ENCODE results near the gene ZNF217. TPM values are rescaled to one million over a fixed set of nuclear protein-coding genes. Genes with fewer than 3 reads are reported as not detected.
"Not testable (repeated sequence)": the region's sequence is repeated elsewhere in the genome, so short reads cannot be mapped to it uniquely, and the experiment has no call there.

Gene ZNF217
- total RNA-seq, 1 experiment from 2014 or later, result 33.8 TPM

GRCh38 chr20:53625311-53626129 is 31.9 kb upstream of the ZNF217 start:
- H2AFZ ChIP-seq (ENCODE audit: low read depth, low read length, poor library complexity, severe bottlenecking), result no peak overlapping the region
- H3K4me3 ChIP-seq (replicated peaks in 1 of 2; ENCODE audit: low read depth in 1 of 2, low read length in 2 of 2), result no peak overlapping the region
- H3K4me1 ChIP-seq (ENCODE audit: control insufficient read depth in 1 of 2, insufficient read depth in 2 of 2, low read length in 2 of 2), result peaks cover 40 to 41% of the 10 kb centered on the region in 2 experiments
- no peaks in the 10 kb centered on the region for H3K27me3 ChIP-seq (ENCODE audit: insufficient read depth, low read length)
- no peak for DNase-seq (ENCODE audit: low read depth, low spot score)
- H3K9me3 ChIP-seq (ENCODE audit: control insufficient read depth in 1 of 2, insufficient read depth in 1 of 2, low read depth in 1 of 2, low read length in 2 of 2), result no peaks in the 10 kb centered on the region
- no peak overlapping the region for H3K4me2 ChIP-seq (ENCODE audit: low read length)
- ATAC-seq, result no peak
- no peaks in the 10 kb centered on the region for H3K9me2 ChIP-seq (ENCODE audit: insufficient read depth)
- BruUV-seq (replicated peaks), result no TSS peak
- H3K9ac ChIP-seq (ENCODE audit: low read length), result no peak overlapping the region
- ChIA-PET POLR2A (interaction anchor here (1.3 to 4.9 kb wide), 2 partner anchors 14 to 17 kb away, joined by 4 to 64 read pairs; no protein-coding TSS in a partner anchor), CTCF (no interaction called here), RAD21 (ENCODE audit: low non-redundant PET in 1 of 2, low total read pairs in 2 of 2, uncharacterized antibody in 2 of 2, unreplicated experiment in 2 of 2) (no interaction called here)
- no peak overlapping the region for H3K27ac ChIP-seq (ENCODE audit: low read depth, low read length)
- H3K36me3 ChIP-seq (ENCODE audit: control insufficient read depth in 1 of 2, insufficient read depth in 2 of 2, low read length in 2 of 2), result no peaks in the 10 kb centered on the region
- H3K79me2 ChIP-seq (ENCODE audit: insufficient read depth, low read length), result no peaks in the 10 kb centered on the region
- no peaks in the 10 kb centered on the region for H4K20me1 ChIP-seq (ENCODE audit: insufficient read depth)
- TF ChIP-seq RAD21 (IDR thresholded peaks at IDR 0.05; ENCODE audit: low read depth) (no peak), SIN3A (IDR thresholded peaks at IDR 0.05; ENCODE audit: low read depth) (no peak)
- intact Hi-C loops (cut with micrococcal nuclease), result no loop called here

- RAD21 ChIA-PET (ENCODE audit: low non-redundant PET in 1 of 2, low total read pairs in 2 of 2, uncharacterized antibody in 2 of 2, unreplicated experiment in 2 of 2); H3K4me3 ChIP-seq (replicated peaks in 1 of 2; ENCODE audit: low read depth in 1 of 2, low read length in 2 of 2); H3K79me2 ChIP-seq (ENCODE audit: insufficient read depth, low read length); H4K20me1 ChIP-seq (ENCODE audit: insufficient read depth); H2AFZ ChIP-seq (ENCODE audit: low read depth, low read length, poor library complexity, severe bottlenecking); DNase-seq (ENCODE audit: low read depth, low spot score); ATAC-seq; H3K27me3 ChIP-seq (ENCODE audit: insufficient read depth, low read length); H3K9me3 ChIP-seq (ENCODE audit: control insufficient read depth in 1 of 2, insufficient read depth in 1 of 2, low read depth in 1 of 2, low read length in 2 of 2); CTCF ChIA-PET; H3K9ac ChIP-seq (ENCODE audit: low read length); H3K27ac ChIP-seq (ENCODE audit: low read depth, low read length); H3K36me3 ChIP-seq (ENCODE audit: control insufficient read depth in 1 of 2, insufficient read depth in 2 of 2, low read length in 2 of 2); H3K9me2 ChIP-seq (ENCODE audit: insufficient read depth); intact Hi-C loops (cut with micrococcal nuclease); BruUV-seq (replicated peaks); H3K4me2 ChIP-seq (ENCODE audit: low read length): not testable (repeated sequence)
- POLR2A ChIA-PET, result interaction anchor here (1.3 to 4.9 kb wide), 3 partner anchors 13 to 30 kb away, joined by 4 to 64 read pairs (median 23); partner anchors contain the start of gene ZNF217
- H3K4me1 ChIP-seq (ENCODE audit: control insufficient read depth in 1 of 2, insufficient read depth in 2 of 2, low read length in 2 of 2), result peaks cover 43 to 45% of the 10 kb centered on the region in 2 experiments
Measured at GRCh38 chr20:53624927-53625250, 31.2 kb upstream of the ZNF217 start.
